ENCODE results near the gene TULP4. TPM values are rescaled to one million over a fixed set of nuclear protein-coding genes. Genes with fewer than 3 reads are reported as not detected.
A peak's percentile ranks its signal among the peaks of the same experiment; 100 is the strongest.

TULP4 gene
- total RNA-seq, 2 donors from 2014 or later = 66.3 to 71.9 TPM

- no peak for DNase-seq (ENCODE audit: low spot score)
Observed at GRCh38 chr6:158406736-158407135, 94.5 kb downstream of the TULP4 start.

GRCh38 chr6:158408013-158408412 is 95.7 kb downstream of the TULP4 start:
- DNase-seq (ENCODE audit: low spot score) = no peak
- intact Hi-C loops (cut with DNase I) = no loop called here

More at GRCh38 chr6:158406736-158407135, 94.5 kb downstream of the TULP4 start:
- intact Hi-C loops (cut with DNase I) = no loop called here

GRCh38 chr6:158408552-158409130 is 96.4 kb downstream of the TULP4 start:
- intact Hi-C loops (cut with DNase I) = no loop called here
- DNase-seq (ENCODE audit: low spot score) = peak; percentile 85

- no peak for DNase-seq (ENCODE audit: low spot score)
Observed at GRCh38 chr6:158409451-158409850, 97.2 kb downstream of the TULP4 start.

GRCh38 chr6:158410784-158411183 is 98.5 kb downstream of the TULP4 start:
- intact Hi-C loops (cut with DNase I) = no loop called here
- DNase-seq (ENCODE audit: low spot score) = no peak

More at GRCh38 chr6:158409451-158409850, 97.2 kb downstream of the TULP4 start:
- intact Hi-C loops (cut with DNase I) = no loop called here

- DNase-seq (ENCODE audit: low spot score) = no peak
- intact Hi-C loops (cut with DNase I) = no loop called here
Observed at GRCh38 chr6:158411998-158412397, 99.7 kb downstream of the TULP4 start.

GRCh38 chr6:158413028-158413427 is 100.8 kb downstream of the TULP4 start:
- DNase-seq (ENCODE audit: low spot score) = no peak
- intact Hi-C loops (cut with DNase I) = no loop called here

GRCh38 chr6:158413814-158414565 is 101.7 kb downstream of the TULP4 start:
- intact Hi-C loops (cut with DNase I) = no loop called here
- DNase-seq (ENCODE audit: low spot score) = no peak

- intact Hi-C loops (cut with DNase I) = no loop called here
- no peak for DNase-seq (ENCODE audit: low spot score)
Observed at GRCh38 chr6:158414851-158415262, 102.6 kb downstream of the TULP4 start.

GRCh38 chr6:158415666-158416065 is 103.4 kb downstream of the TULP4 start:
- intact Hi-C loops (cut with DNase I) = no loop called here
- DNase-seq (ENCODE audit: low spot score) = no peak

- no peak for DNase-seq (ENCODE audit: low spot score)
- intact Hi-C loops (cut with DNase I) = no loop called here
Observed at GRCh38 chr6:158416883-158417759, 104.9 kb downstream of the TULP4 start.

- intact Hi-C loops (cut with DNase I) = no loop called here
- DNase-seq (ENCODE audit: low spot score) = no peak
Observed at GRCh38 chr6:158417760-158418098, 105.5 kb downstream of the TULP4 start.

- DNase-seq (ENCODE audit: low spot score) = no peak
- intact Hi-C loops (cut with DNase I) = no loop called here
Observed at GRCh38 chr6:158418501-158418900, 106.2 kb downstream of the TULP4 start.

GRCh38 chr6:158419339-158419909 is 107.2 kb downstream of the TULP4 start:
- intact Hi-C loops (cut with DNase I) = no loop called here
- no peak for DNase-seq (ENCODE audit: low spot score)

GRCh38 chr6:158421381-158421780 is 109.1 kb downstream of the TULP4 start:
- DNase-seq (ENCODE audit: low spot score) = no peak
- intact Hi-C loops (cut with DNase I) = no loop called here

GRCh38 chr6:158422629-158423238 is 110.5 kb downstream of the TULP4 start:
- DNase-seq (ENCODE audit: low spot score) = no peak
- intact Hi-C loops (cut with DNase I) = no loop called here

GRCh38 chr6:158431036-158431435 is 118.8 kb downstream of the TULP4 start:
- intact Hi-C loops (cut with DNase I) = no loop called here
- DNase-seq (ENCODE audit: low spot score) = no peak

- no peak for DNase-seq (ENCODE audit: low spot score)
- intact Hi-C loops (cut with DNase I) = no loop called here
Observed at GRCh38 chr6:158431560-158431959, 119.3 kb downstream of the TULP4 start.

GRCh38 chr6:158437571-158437970 is 125.3 kb downstream of the TULP4 start:
- DNase-seq (ENCODE audit: low spot score) = no peak
- intact Hi-C loops (cut with DNase I) = no loop called here

All from posterior vena cava (tissue), 2 donors.